ENCODE measurements around the gene C3orf18. TPM values are rescaled to one million over a fixed set of nuclear protein-coding genes. Genes with fewer than 3 reads are reported as not detected.

Gene C3orf18
- total and polyA plus RNA-seq, 5 donors from 2014 or later = 7.4 to 11.9 (median 9.3) TPM

DNA sequence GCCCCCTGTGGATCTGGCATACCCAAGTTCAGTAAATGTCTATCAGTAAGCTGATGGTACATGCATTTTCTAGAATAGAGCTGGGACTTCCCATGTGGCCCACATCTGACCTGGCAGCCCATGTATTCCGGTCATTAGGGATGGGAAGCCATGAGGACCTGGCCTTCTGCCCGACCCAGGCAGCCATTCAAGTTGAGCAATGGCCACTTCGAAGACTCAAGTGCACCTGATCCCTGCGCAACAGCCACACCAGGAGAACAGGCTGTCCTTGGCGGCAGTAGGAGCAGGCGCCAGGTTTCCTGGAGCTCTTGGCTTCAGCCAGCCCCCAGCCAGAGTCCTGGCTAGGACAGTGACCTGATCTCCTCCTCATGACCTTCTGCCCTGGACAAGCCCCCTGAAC, 16.4 kb upstream of the C3orf18 start:
- H3K36me3 Mint-ChIP-seq = peaks cover 19% of the 10 kb centered on the region
- Histone ChIP-seq H3K9me3 (ENCODE audit: control insufficient read depth in 2 of 2, low read length in 2 of 2) (no peaks in the 10 kb centered on the region), H3K4me3 (ENCODE audit: low read depth, low read length) (no peak overlapping the region), H3K27ac (ENCODE audit: insufficient read depth, low read length, poor library complexity, severe bottlenecking) (no peak overlapping the region), H3K36me3 (ENCODE audit: control insufficient read depth, insufficient read depth, low read length) (no peaks in the 10 kb centered on the region), H3K4me1 (ENCODE audit: control insufficient read depth, insufficient read depth, low read length, poor library complexity, severe bottlenecking) (peaks cover 42% of the 10 kb centered on the region), H3K27me3 (ENCODE audit: control insufficient read depth, insufficient read depth, low read length) (no peaks in the 10 kb centered on the region)
- no peaks in the 10 kb centered on the region for H3K27me3 Mint-ChIP-seq
- no peaks in the 10 kb centered on the region for H3K9me3 Mint-ChIP-seq
- H3K4me1 Mint-ChIP-seq = peaks cover 7 to 51% (median 26%) of the 10 kb centered on the region in 4 donors
- no peak for ATAC-seq (ENCODE audit: low read depth in 2 of 2)
- H3K4me3 Mint-ChIP-seq = peak overlapping the region in 1 of 4 donors; percentile 43
- DNase-seq = no peak
- peak overlapping the region; percentile 2 to 78 (median 15) for H3K27ac Mint-ChIP-seq

DNA sequence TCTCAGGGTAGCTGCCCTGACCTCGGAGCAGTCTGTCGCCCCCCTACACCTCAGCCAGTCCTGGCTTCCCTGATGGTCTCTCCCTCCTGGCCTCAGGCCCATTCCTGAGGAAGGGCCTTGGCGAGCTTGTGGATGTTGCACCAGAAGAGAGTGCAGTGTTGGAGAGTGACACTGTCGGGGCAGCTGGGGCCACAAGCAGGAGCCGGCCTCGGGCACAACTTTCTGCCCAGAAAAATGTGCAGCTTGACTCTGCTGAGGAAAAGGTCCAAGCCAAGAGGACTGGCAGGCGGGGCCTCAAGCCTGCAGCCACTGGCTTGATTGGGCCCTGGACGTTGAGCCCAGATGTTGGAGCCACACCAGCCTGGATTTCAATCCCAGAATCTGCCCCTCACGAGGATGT, 14.5 kb upstream of the C3orf18 start:
- H3K36me3 Mint-ChIP-seq = peaks cover 20% of the 10 kb centered on the region
- Histone ChIP-seq H3K4me3 (ENCODE audit: low read depth, low read length) (no peak overlapping the region), H3K27me3 (ENCODE audit: control insufficient read depth, insufficient read depth, low read length) (no peaks in the 10 kb centered on the region), H3K36me3 (ENCODE audit: control insufficient read depth, insufficient read depth, low read length) (peaks cover 9% of the 10 kb centered on the region), H3K27ac (ENCODE audit: insufficient read depth, low read length, poor library complexity, severe bottlenecking) (no peak overlapping the region), H3K4me1 (ENCODE audit: control insufficient read depth, insufficient read depth, low read length, poor library complexity, severe bottlenecking) (peaks cover 25% of the 10 kb centered on the region), H3K9me3 (ENCODE audit: control insufficient read depth in 2 of 2, low read length in 2 of 2) (no peaks in the 10 kb centered on the region)
- no peaks in the 10 kb centered on the region for H3K27me3 Mint-ChIP-seq
- DNase-seq = no peak
- peak overlapping the region in 1 of 4 donors; percentile 54 for H3K4me3 Mint-ChIP-seq
- no peak for ATAC-seq (ENCODE audit: low read depth in 2 of 2)
- peak overlapping the region in 2 of 3 donors; percentile 65 to 71 for H3K27ac Mint-ChIP-seq
- no peaks in the 10 kb centered on the region for H3K9me3 Mint-ChIP-seq
- H3K4me1 Mint-ChIP-seq = peaks cover 0 to 39% (median 16%) of the 10 kb centered on the region in 4 donors

DNA sequence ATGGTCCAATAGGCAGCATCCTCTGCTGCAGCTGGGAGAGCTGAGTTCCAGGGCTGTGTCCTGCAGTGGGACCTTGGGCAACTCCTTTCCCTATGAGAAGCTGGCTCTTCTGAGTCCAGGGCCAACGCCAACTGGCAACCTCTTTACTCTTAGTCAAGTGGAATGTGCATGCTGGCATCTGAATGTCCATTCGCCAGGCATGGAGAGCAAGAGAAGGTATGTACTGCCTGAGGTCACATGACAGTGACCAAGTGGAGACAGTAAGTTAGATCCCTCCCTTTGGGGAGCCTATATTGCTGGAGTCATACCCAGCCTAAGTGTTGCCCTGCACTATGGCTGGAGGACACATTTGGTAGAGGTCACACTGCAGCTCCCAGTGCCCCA, 13.9 kb upstream of the C3orf18 start:
- peak overlapping the region in 2 of 3 donors; percentile 65 to 71 for H3K27ac Mint-ChIP-seq

DNA sequence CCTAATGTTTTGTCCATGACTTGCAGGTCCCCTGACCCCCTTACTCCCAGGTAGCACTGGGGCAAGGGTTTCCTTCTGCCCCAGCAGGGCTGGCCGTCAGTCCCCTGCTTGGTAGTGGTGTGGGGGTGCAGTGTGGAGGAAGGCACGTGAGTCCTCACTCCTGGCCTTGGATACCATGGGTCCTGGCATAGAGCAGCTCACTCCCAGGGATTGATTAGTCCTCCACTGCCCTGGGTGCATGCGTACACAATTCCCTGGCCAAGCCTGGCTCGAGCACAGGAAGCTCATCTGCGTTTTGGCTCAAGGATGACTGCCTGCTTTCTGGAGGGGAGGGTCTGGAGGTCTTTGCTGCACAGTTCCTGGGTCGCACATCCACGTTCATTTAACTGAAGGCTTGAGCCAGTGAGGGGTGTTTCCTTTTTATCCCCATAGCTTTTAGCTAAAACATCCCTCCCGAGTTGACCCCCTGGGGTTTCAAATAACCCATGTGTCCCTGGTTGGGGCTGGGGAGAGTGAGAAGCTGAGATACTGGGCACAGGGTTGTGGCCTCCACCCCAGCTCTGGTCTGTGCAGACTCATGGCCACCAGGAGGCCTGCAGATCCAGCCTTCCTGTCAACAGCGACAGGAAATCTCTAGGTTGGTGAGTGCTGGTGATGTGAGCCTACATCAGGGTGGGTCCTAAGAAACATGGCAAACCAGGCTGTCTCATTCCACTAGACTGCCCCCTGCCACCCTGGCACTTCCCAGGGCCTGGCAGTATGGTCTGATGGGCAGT, 13.3 kb upstream of the C3orf18 start:
- H3K4me3 Mint-ChIP-seq = peak overlapping the region in 3 of 4 donors; percentile 38 to 63 (median 56)
- H3K9me3 Mint-ChIP-seq = no peaks in the 10 kb centered on the region
- no peaks in the 10 kb centered on the region for H3K9me3 ChIP-seq (ENCODE audit: control insufficient read depth in 2 of 2, low read length in 2 of 2)
- H3K36me3 ChIP-seq (ENCODE audit: control insufficient read depth, insufficient read depth, low read length) = peaks cover 13% of the 10 kb centered on the region
- H3K4me1 Mint-ChIP-seq = peaks cover 0 to 38% (median 21%) of the 10 kb centered on the region in 4 donors
- H3K36me3 Mint-ChIP-seq = peaks cover 20% of the 10 kb centered on the region
- ATAC-seq (ENCODE audit: low read depth in 2 of 2) (peak; percentile 82 to 85), DNase-seq (peak in 1 of 3 donors; percentile 76)
- H3K27ac Mint-ChIP-seq = peak overlapping the region; percentile 65 to 71 (median 71)
- H3K27me3 Mint-ChIP-seq = no peaks in the 10 kb centered on the region
- no peak overlapping the region for H3K4me3 ChIP-seq (ENCODE audit: low read depth, low read length)
- H3K27ac ChIP-seq (ENCODE audit: insufficient read depth, low read length, poor library complexity, severe bottlenecking) = no peak overlapping the region
- H3K4me1 ChIP-seq (ENCODE audit: control insufficient read depth, insufficient read depth, low read length, poor library complexity, severe bottlenecking) = peaks cover 28% of the 10 kb centered on the region
- H3K27me3 ChIP-seq (ENCODE audit: control insufficient read depth, insufficient read depth, low read length) = no peaks in the 10 kb centered on the region

More for the DNA sequence above, 13.9 kb upstream of the C3orf18 start:
- Mint-ChIP-seq H3K4me3 (peak overlapping the region in 2 of 4 donors; percentile 56 to 63), H3K36me3 (peaks cover 20% of the 10 kb centered on the region), H3K4me1 (peaks cover 0 to 34% (median 18%) of the 10 kb centered on the region in 4 donors), H3K27me3 (no peaks in the 10 kb centered on the region), H3K9me3 (no peaks in the 10 kb centered on the region)
- DNase-seq (no peak), ATAC-seq (ENCODE audit: low read depth in 2 of 2) (peak in 1 of 2 donors; percentile 9)
- Histone ChIP-seq H3K4me3 (ENCODE audit: low read depth, low read length) (no peak overlapping the region), H3K4me1 (ENCODE audit: control insufficient read depth, insufficient read depth, low read length, poor library complexity, severe bottlenecking) (peaks cover 25% of the 10 kb centered on the region), H3K27me3 (ENCODE audit: control insufficient read depth, insufficient read depth, low read length) (no peaks in the 10 kb centered on the region), H3K9me3 (ENCODE audit: control insufficient read depth in 2 of 2, low read length in 2 of 2) (no peaks in the 10 kb centered on the region), H3K36me3 (ENCODE audit: control insufficient read depth, insufficient read depth, low read length) (peaks cover 13% of the 10 kb centered on the region), H3K27ac (ENCODE audit: insufficient read depth, low read length, poor library complexity, severe bottlenecking) (no peak overlapping the region)

DNA sequence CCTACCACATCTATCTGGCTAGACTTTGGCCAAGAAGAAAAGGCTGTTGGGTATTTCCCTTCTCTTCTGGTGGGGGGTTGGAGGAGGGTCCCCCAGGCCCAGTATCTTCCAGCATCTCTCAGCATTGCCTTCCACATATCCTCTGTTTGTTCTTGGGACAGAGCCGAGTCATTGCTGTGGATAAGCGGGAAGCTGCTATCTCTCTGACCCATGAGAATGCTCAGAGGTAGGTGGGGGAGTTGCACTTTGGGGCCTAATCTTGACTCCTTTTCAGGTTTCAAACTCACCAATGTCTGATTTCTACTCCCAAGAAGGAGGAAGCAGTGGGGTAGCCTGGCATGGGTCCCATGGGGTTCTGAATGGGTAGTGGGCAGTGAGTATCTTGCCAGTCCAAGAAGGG, 9.8 kb upstream of the C3orf18 start:
- peaks cover 7% of the 10 kb centered on the region for H3K36me3 Mint-ChIP-seq
- H3K9me3 Mint-ChIP-seq = no peaks in the 10 kb centered on the region
- Histone ChIP-seq H3K9me3 (ENCODE audit: control insufficient read depth in 2 of 2, low read length in 2 of 2) (no peaks in the 10 kb centered on the region), H3K4me3 (ENCODE audit: low read depth, low read length) (no peak overlapping the region), H3K4me1 (ENCODE audit: control insufficient read depth, insufficient read depth, low read length, poor library complexity, severe bottlenecking) (peaks cover 58% of the 10 kb centered on the region), H3K36me3 (ENCODE audit: control insufficient read depth, insufficient read depth, low read length) (peaks cover 13% of the 10 kb centered on the region), H3K27ac (ENCODE audit: insufficient read depth, low read length, poor library complexity, severe bottlenecking) (no peak overlapping the region), H3K27me3 (ENCODE audit: control insufficient read depth, insufficient read depth, low read length) (no peaks in the 10 kb centered on the region)
- H3K4me3 Mint-ChIP-seq = no peak overlapping the region
- H3K27ac Mint-ChIP-seq = peak overlapping the region; percentile 29 to 77 (median 65)
- H3K27me3 Mint-ChIP-seq = no peaks in the 10 kb centered on the region
- no peak for ATAC-seq (ENCODE audit: low read depth in 2 of 2)
- H3K4me1 Mint-ChIP-seq = peaks cover 0 to 63% (median 35%) of the 10 kb centered on the region in 4 donors
- DNase-seq = no peak

DNA sequence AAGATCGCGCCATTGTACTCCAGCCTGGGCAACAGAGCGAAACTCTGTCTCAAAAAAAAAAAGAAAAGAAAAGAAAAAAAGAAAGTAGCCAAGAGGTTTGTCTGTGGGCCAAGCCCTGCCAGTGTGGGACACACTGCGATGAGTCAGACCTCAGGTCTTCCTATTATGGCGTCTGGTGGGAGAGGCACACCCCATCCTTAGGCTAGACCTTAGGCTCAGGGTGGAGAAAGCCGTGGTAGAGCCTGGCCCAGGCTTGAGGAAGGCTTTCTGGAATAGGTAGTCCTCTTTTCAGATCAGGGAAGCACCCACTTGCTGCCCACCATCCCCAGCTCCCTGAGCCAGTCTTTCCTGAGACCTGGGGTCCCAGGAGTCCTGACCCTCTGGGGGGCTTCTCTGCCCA, 7.8 kb upstream of the C3orf18 start:
- Mint-ChIP-seq H3K36me3 (peaks cover 7% of the 10 kb centered on the region), H3K4me1 (peaks cover 0 to 68% (median 43%) of the 10 kb centered on the region in 4 donors), H3K27ac (peak overlapping the region; percentile 55 to 98 (median 90)), H3K9me3 (no peaks in the 10 kb centered on the region), H3K4me3 (peak overlapping the region in 1 of 4 donors; percentile 22), H3K27me3 (no peaks in the 10 kb centered on the region)
- Histone ChIP-seq H3K4me3 (ENCODE audit: low read depth, low read length) (no peak overlapping the region), H3K36me3 (ENCODE audit: control insufficient read depth, insufficient read depth, low read length) (peaks cover 13% of the 10 kb centered on the region), H3K9me3 (ENCODE audit: control insufficient read depth in 2 of 2, low read length in 2 of 2) (no peaks in the 10 kb centered on the region), H3K4me1 (ENCODE audit: control insufficient read depth, insufficient read depth, low read length, poor library complexity, severe bottlenecking) (peaks cover 62% of the 10 kb centered on the region), H3K27ac (ENCODE audit: insufficient read depth, low read length, poor library complexity, severe bottlenecking) (peak overlapping the region; percentile 67), H3K27me3 (ENCODE audit: control insufficient read depth, insufficient read depth, low read length) (no peaks in the 10 kb centered on the region)
- no peak for ATAC-seq (ENCODE audit: low read depth in 2 of 2)
- no peak for DNase-seq

DNA sequence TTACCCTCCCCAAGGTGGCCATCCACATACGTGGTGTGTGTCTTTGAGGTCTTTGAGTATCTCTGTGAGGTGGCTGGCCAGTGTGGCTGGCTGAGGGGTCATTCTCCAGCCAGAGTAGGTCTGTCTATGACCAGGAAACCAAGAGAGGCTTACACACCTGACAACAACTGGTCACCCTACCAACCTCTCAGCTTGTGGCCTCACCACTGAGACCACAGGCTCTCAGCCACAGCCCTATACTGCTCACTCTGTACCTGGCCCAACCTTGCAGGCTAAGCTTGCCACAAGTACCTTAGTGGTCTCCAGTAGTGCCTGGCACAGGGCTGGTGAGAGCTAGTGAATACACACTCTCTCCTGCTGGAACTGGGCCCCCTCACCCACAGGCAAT, 6.9 kb upstream of the C3orf18 start:
- peak overlapping the region in 3 of 4 donors; percentile 74 to 98 (median 76) for H3K4me3 Mint-ChIP-seq
- H3K27ac ChIP-seq (ENCODE audit: insufficient read depth, low read length, poor library complexity, severe bottlenecking) = peak overlapping the region; percentile 75
- no peaks in the 10 kb centered on the region for H3K9me3 Mint-ChIP-seq
- H3K36me3 Mint-ChIP-seq = peaks cover 3% of the 10 kb centered on the region
- no peaks in the 10 kb centered on the region for H3K27me3 Mint-ChIP-seq
- H3K4me1 ChIP-seq (ENCODE audit: control insufficient read depth, insufficient read depth, low read length, poor library complexity, severe bottlenecking) = peaks cover 71% of the 10 kb centered on the region
- H3K9me3 ChIP-seq (ENCODE audit: control insufficient read depth in 2 of 2, low read length in 2 of 2) = no peaks in the 10 kb centered on the region
- peak overlapping the region; percentile 53 for H3K4me3 ChIP-seq (ENCODE audit: low read depth, low read length)
- DNase-seq (no peak), ATAC-seq (ENCODE audit: low read depth in 2 of 2) (no peak)
- H3K36me3 ChIP-seq (ENCODE audit: control insufficient read depth, insufficient read depth, low read length) = peaks cover 13% of the 10 kb centered on the region
- H3K27me3 ChIP-seq (ENCODE audit: control insufficient read depth, insufficient read depth, low read length) = no peaks in the 10 kb centered on the region
- peak overlapping the region; percentile 90 to 98 (median 93) for H3K27ac Mint-ChIP-seq
- H3K4me1 Mint-ChIP-seq = peaks cover 0 to 74% (median 48%) of the 10 kb centered on the region in 4 donors

Data from CD4-positive, CD25-positive, alpha-beta regulatory T cell (primary cell).